ENCODE data around the gene PHTF1. TPM values are rescaled to one million over a fixed set of nuclear protein-coding genes. Genes with fewer than 3 reads are reported as not detected.

PHTF1 gene
- total and polyA plus RNA-seq, 2 of the 4 experiments (the other 2 are of a cell fraction) = 9.6 to 13.3 TPM

DNA sequence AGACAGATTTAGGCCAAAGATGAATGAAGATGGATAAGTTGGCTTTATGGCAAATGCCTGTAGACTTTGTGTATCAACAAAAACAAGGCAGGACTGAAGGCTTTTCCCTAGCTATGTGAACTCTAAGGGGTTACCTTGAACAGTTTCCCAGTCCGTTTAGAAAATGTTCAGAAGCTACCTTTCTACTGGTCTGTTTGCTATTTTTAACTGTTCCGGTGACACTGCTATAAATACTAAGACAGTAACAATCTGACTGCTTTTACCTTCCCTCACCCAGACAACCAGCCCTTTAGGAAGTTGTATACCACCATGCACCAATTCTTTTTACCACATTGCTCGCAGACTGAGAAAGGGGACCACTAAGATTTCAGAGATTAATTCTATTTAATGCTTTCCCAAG lies 102.2 kb downstream of the PHTF1 start:
- H4K8ac ChIP-seq (ENCODE audit: low read depth in 2 of 2, low read length in 2 of 2) = no peak overlapping the region
- no peak overlapping the region for H3K18ac ChIP-seq (ENCODE audit: low read depth, low read length)
- H3K4me2 ChIP-seq (ENCODE audit: low read depth, low read length) = no peak overlapping the region
- no peaks in the 10 kb centered on the region for H3K4me1 ChIP-seq (ENCODE audit: control insufficient read depth, insufficient read depth, low read length)
- no peak overlapping the region for H2AFZ ChIP-seq (replicated peaks; ENCODE audit: low read length, poor library complexity)
- H3K79me1 ChIP-seq (ENCODE audit: low read depth in 1 of 2, low read length in 2 of 2) = no peaks in the 10 kb centered on the region
- H3K9me1 ChIP-seq (ENCODE audit: insufficient read depth, low read length) = no peaks in the 10 kb centered on the region
- in situ Hi-C loops (cut with MboI; ENCODE audit: low sequenced_read_pairs) = loop anchor here (10.0 kb wide), 1 partner anchor 272 kb away; no protein-coding TSS in a partner anchor
- H2AK9ac ChIP-seq (replicated peaks; ENCODE audit: low read depth, low read length, poor library complexity) = no peak overlapping the region
- no peak overlapping the region for H2AK5ac ChIP-seq (ENCODE audit: low read depth, low read length)
- no peak for DNase-seq
- H3K56ac ChIP-seq (ENCODE audit: extremely low read depth, insufficient read depth, low read length) = no peak overlapping the region
- H4K91ac ChIP-seq (ENCODE audit: insufficient read depth, low read depth, low read length) = no peak overlapping the region
- H4K5ac ChIP-seq (ENCODE audit: low read depth, low read length) = no peak overlapping the region
- WGBS, 2 experiments (ENCODE audit: extremely low coverage in 2 of 2, insufficient read length in 1 of 2) = 100% methylated on average over 1 of the region's 3 CpGs; no CpG with 5 or more reads in 1 of the 2 experiments
- no peaks in the 10 kb centered on the region for H3K9me3 ChIP-seq (ENCODE audit: control insufficient read depth, insufficient read depth, low read length)
- no peak overlapping the region for H3K23ac ChIP-seq (ENCODE audit: low read depth, low read length)
- no peak overlapping the region for H3K4me3 ChIP-seq (ENCODE audit: insufficient read depth, low read depth, low read length)
- no peak overlapping the region for H2BK120ac ChIP-seq (ENCODE audit: low read depth, low read length)
- peaks cover 2% of the 10 kb centered on the region; the same call in 1 of the 2 replicates for H3K36me3 ChIP-seq (ENCODE audit: control insufficient read depth, insufficient read depth, low read length)
- no peak overlapping the region for H2BK15ac ChIP-seq (ENCODE audit: low read depth, low read length)
- no peak overlapping the region for H3K9ac ChIP-seq (ENCODE audit: low read depth, low read length)
- ChIA-PET POLR2A (ENCODE audit: unreplicated experiment) (no interaction called here), CTCF (interaction anchor here (0.6 kb wide), 1 partner anchor 582 kb away, joined by 5 read pairs; no protein-coding TSS in a partner anchor)
- no peak overlapping the region for H2BK20ac ChIP-seq (ENCODE audit: low read depth, low read length)
- no peak overlapping the region for H3K4ac ChIP-seq (ENCODE audit: low read depth, low read length)
- H3K14ac ChIP-seq (replicated peaks; ENCODE audit: low read depth, low read length) = no peak overlapping the region
- TF ChIP-seq, protein P1, sequence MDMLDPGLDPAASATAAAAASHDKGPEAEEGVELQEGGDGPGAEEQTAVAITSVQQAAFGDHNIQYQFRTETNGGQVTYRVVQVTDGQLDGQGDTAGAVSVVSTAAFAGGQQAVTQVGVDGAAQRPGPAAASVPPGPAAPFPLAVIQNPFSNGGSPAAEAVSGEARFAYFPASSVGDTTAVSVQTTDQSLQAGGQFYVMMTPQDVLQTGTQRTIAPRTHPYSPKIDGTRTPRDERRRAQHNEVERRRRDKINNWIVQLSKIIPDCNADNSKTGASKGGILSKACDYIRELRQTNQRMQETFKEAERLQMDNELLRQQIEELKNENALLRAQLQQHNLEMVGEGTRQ (IDR thresholded peaks at IDR 0.05; ENCODE audit: low read depth, low read length) = no peak
- TF ChIP-seq, protein P2, sequence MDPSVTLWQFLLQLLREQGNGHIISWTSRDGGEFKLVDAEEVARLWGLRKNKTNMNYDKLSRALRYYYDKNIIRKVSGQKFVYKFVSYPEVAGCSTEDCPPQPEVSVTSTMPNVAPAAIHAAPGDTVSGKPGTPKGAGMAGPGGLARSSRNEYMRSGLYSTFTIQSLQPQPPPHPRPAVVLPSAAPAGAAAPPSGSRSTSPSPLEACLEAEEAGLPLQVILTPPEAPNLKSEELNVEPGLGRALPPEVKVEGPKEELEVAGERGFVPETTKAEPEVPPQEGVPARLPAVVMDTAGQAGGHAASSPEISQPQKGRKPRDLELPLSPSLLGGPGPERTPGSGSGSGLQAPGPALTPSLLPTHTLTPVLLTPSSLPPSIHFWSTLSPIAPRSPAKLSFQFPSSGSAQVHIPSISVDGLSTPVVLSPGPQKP (IDR thresholded peaks at IDR 0.05; ENCODE audit: borderline replicate concordance, low read depth, low read length) = no peak
- no peak for TF ChIP-seq CHD1 (IDR thresholded peaks at IDR 0.05; ENCODE audit: low read depth, low read length)
- TF ChIP-seq MAFK (IDR thresholded peaks at IDR 0.05; ENCODE audit: low read depth, low read length) = no peak
- TF ChIP-seq, protein P3, sequence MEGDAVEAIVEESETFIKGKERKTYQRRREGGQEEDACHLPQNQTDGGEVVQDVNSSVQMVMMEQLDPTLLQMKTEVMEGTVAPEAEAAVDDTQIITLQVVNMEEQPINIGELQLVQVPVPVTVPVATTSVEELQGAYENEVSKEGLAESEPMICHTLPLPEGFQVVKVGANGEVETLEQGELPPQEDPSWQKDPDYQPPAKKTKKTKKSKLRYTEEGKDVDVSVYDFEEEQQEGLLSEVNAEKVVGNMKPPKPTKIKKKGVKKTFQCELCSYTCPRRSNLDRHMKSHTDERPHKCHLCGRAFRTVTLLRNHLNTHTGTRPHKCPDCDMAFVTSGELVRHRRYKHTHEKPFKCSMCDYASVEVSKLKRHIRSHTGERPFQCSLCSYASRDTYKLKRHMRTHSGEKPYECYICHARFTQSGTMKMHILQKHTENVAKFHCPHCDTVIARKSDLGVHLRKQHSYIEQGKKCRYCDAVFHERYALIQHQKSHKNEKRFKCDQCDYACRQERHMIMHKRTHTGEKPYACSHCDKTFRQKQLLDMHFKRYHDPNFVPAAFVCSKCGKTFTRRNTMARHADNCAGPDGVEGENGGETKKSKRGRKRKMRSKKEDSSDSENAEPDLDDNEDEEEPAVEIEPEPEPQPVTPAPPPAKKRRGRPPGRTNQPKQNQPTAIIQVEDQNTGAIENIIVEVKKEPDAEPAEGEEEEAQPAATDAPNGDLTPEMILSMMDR (conservative IDR thresholded peaks at IDR 0.05; ENCODE audit: low read depth, low read length) = no peak
- no TSS peak for BruUV-seq (replicated peaks)
- H2BK5ac ChIP-seq (ENCODE audit: low read depth, low read length, poor library complexity, severe bottlenecking) = no peak overlapping the region
- intact Hi-C loops (cut with micrococcal nuclease) = loop anchor here (5.0 kb wide), 1 partner anchor 45 kb away; no protein-coding TSS in a partner anchor
- dilution Hi-C loops (cut with HindIII; ENCODE audit: low sequenced_read_pairs, unreplicated experiment) = no loop called here
- H3K27me3 ChIP-seq (ENCODE audit: control insufficient read depth, insufficient read depth, low read length) = no peaks in the 10 kb centered on the region
- ATAC-seq (ENCODE audit: low read depth) = no peak
- no peaks in the 10 kb centered on the region for H4K20me1 ChIP-seq (ENCODE audit: insufficient read depth, low read length)
- no peak overlapping the region for H3K27ac ChIP-seq (ENCODE audit: insufficient read depth, low read length)
